Parathyroid adenoma (tissue), 2 donors: ENCODE results near the gene AVL9.
A peak's percentile ranks its signal among the peaks of the same experiment; 100 is the strongest.

ENCODE experiments used
- H2AFZ ChIP-seq: fragments of 300-600 bp; sonication (generic); one replicate; pipeline ENCODE4 v1.7.0; 2017; ENCODE audit warnings: antibody characterized with exemption, mild to moderate bottlenecking
- H3K27ac ChIP-seq: fragments of 300-600 bp; sonication (generic); one replicate; pipeline ENCODE4 v1.7.0; 2017
- H3K27me3 ChIP-seq: fragments of 300-600 bp; sonication (generic); one replicate; pipeline ENCODE4 v1.7.0; 2017; ENCODE audit warnings: low read length; ENCODE audit not compliant: control insufficient read depth, insufficient read depth
- H3K36me3 ChIP-seq: fragments of 300-600 bp; sonication (generic); one replicate; pipeline ENCODE4 v1.7.0; 2017; ENCODE audit warnings: low read length; ENCODE audit not compliant: control insufficient read depth, insufficient read depth
- H3K4me1 ChIP-seq: fragments of 300-600 bp; sonication (generic); one replicate; pipeline ENCODE4 v1.7.0; 2017; ENCODE audit warnings: control low read depth
- H3K4me2 ChIP-seq: fragments of 300-600 bp; sonication (generic); one replicate; pipeline ENCODE4 v1.7.0; 2017; ENCODE audit warnings: low read length
- H3K4me3 ChIP-seq: fragments of 300-600 bp; sonication (generic); one replicate; pipeline ENCODE4 v1.7.0; 2017; ENCODE audit warnings: low read depth, low read length
- H3K79me2 ChIP-seq: fragments of 300-600 bp; sonication (generic); one replicate; pipeline ENCODE4 v1.7.0; 2017; ENCODE audit warnings: control low read depth
- H3K9ac ChIP-seq: fragments of 300-600 bp; sonication (generic); one replicate; pipeline ENCODE4 v1.7.0; 2017; ENCODE audit warnings: mild to moderate bottlenecking
- H3K9me3 ChIP-seq: fragments of 300-600 bp; sonication (generic); one replicate; pipeline ENCODE4 v1.7.0; 2017; ENCODE audit warnings: low read length; ENCODE audit not compliant: control insufficient read depth
- CTCF ChIP-seq: fragments of 300-600 bp; sonication (generic); IDR thresholded peaks from one replicate; pipeline ENCODE4 v1.7.0; 2017; ENCODE audit warnings: antibody characterized with exemption, mild to moderate bottlenecking
- donor health status: primary hyperparathyroidism.

Gene AVL9

DNA sequence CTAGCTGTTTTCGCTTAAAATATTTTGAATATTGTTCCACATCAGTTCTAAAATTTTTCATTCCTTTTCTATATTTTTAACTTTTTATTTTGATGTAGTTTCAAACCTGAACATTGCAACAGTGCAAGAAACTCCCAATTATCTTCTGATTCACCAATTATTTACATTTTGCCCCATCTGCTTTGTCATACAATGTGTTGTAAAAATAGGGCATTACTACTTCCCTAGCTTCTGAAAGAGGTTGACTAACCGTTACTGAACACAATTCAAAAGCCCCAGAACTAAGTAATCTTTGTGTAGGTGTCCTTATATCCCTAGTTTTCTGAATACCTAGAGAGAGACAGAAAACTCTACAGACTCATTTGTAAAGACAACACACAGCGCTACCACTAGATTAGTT is 86.7 kb downstream of the AVL9 start:
- no peak for TF ChIP-seq CTCF
- H3K27ac ChIP-seq = no peak overlapping the region
- no peaks in the 10 kb centered on the region for H3K4me1 ChIP-seq
- no peaks in the 10 kb centered on the region for H3K27me3 ChIP-seq
- no peak overlapping the region for H2AFZ ChIP-seq
- no peak overlapping the region for H3K4me2 ChIP-seq
- no peaks in the 10 kb centered on the region for H3K9me3 ChIP-seq
- no peaks in the 10 kb centered on the region for H3K79me2 ChIP-seq
- H3K9ac ChIP-seq = no peak overlapping the region
- no peak overlapping the region for H3K4me3 ChIP-seq
- H3K36me3 ChIP-seq = no peaks in the 10 kb centered on the region

GRCh38 chr7:32583791-32584190 is 88.5 kb downstream of the AVL9 start:
- H3K9me3 ChIP-seq = no peaks in the 10 kb centered on the region
- no peaks in the 10 kb centered on the region for H3K4me1 ChIP-seq
- no peak for TF ChIP-seq CTCF
- no peak overlapping the region for H3K4me3 ChIP-seq
- H3K4me2 ChIP-seq = no peak overlapping the region
- H3K27me3 ChIP-seq = no peaks in the 10 kb centered on the region
- H3K9ac ChIP-seq = no peak overlapping the region
- no peaks in the 10 kb centered on the region for H3K79me2 ChIP-seq
- H2AFZ ChIP-seq = no peak overlapping the region
- no peaks in the 10 kb centered on the region for H3K36me3 ChIP-seq
- no peak overlapping the region for H3K27ac ChIP-seq

- no peaks in the 10 kb centered on the region for H3K27me3 ChIP-seq
- TF ChIP-seq CTCF = no peak
- peak overlapping the region; percentile 21 for H3K27ac ChIP-seq
Measured at GRCh38 chr7:32586291-32587221, 91.3 kb downstream of the AVL9 start.

GRCh38 chr7:32587411-32587948 is 92.2 kb downstream of the AVL9 start:
- H3K9me3 ChIP-seq = no peaks in the 10 kb centered on the region
- H3K27ac ChIP-seq = peak overlapping the region; percentile 21
- no peak for TF ChIP-seq CTCF
- H3K79me2 ChIP-seq = no peaks in the 10 kb centered on the region
- H3K4me2 ChIP-seq = no peak overlapping the region
- H3K9ac ChIP-seq = no peak overlapping the region
- no peaks in the 10 kb centered on the region for H3K36me3 ChIP-seq
- no peak overlapping the region for H2AFZ ChIP-seq
- H3K4me3 ChIP-seq = no peak overlapping the region
- no peaks in the 10 kb centered on the region for H3K27me3 ChIP-seq
- H3K4me1 ChIP-seq = no peaks in the 10 kb centered on the region

More at GRCh38 chr7:32586291-32587221, 91.3 kb downstream of the AVL9 start:
- no peak overlapping the region for H2AFZ ChIP-seq
- no peak overlapping the region for H3K4me2 ChIP-seq
- no peaks in the 10 kb centered on the region for H3K79me2 ChIP-seq
- H3K9me3 ChIP-seq = no peaks in the 10 kb centered on the region
- no peak overlapping the region for H3K4me3 ChIP-seq
- no peaks in the 10 kb centered on the region for H3K36me3 ChIP-seq
- no peaks in the 10 kb centered on the region for H3K4me1 ChIP-seq
- H3K9ac ChIP-seq = no peak overlapping the region
